SJSA1 (cell line): Measurements from ENCODE around the gene ST8SIA2. TPM values are rescaled to one million over a fixed set of nuclear protein-coding genes. Genes with fewer than 3 reads are reported as not detected.

Source experiments
- DNase-seq, 2 experiments: peaks; one replicate each; pipeline ENCODE4 v3.0.0-alpha.2; 2015 to 2020; ENCODE audit warnings: low spot score in 2 of 2, low read depth in 1 of 2
- H3K27ac ChIP-seq: fragments of 250-450 bp; sonication (Bioruptor Pico); 2 replicates; pipeline ENCODE4 v1.5.1; 2020; ENCODE audit warnings: mild to moderate bottlenecking, moderate library complexity
- H3K27me3 ChIP-seq: fragments of 250-450 bp; sonication (Bioruptor Pico); replicated peaks from 2 replicates; pipeline ENCODE4 v1.5.1; 2020; ENCODE audit warnings: mild to moderate bottlenecking, moderate library complexity
- H3K36me3 ChIP-seq: fragments of 250-450 bp; sonication (Bioruptor Pico); 2 replicates; pipeline ENCODE4 v1.5.1; 2020; ENCODE audit warnings: mild to moderate bottlenecking
- H3K4me1 ChIP-seq: fragments of 250-450 bp; sonication (Bioruptor Pico); replicated peaks from 2 replicates; pipeline ENCODE4 v1.6.1; 2021; ENCODE audit warnings: mild to moderate bottlenecking
- H3K4me3 ChIP-seq: fragments of 250-450 bp; sonication (Bioruptor Pico); 2 replicates; pipeline ENCODE4 v1.5.1; 2020; ENCODE audit warnings: mild to moderate bottlenecking
- H3K9me3 ChIP-seq: fragments of 250-450 bp; sonication (Bioruptor Pico); replicated peaks from 2 replicates; pipeline ENCODE4 v1.5.1; 2020; ENCODE audit warnings: mild to moderate bottlenecking
- total RNA-seq: library from RNA; depleted of rRNA; stranded (reverse); fragments of >200 nt; shearing (Covaris generic); gene quantifications from 2 replicates; pipeline ENCODE4 v1.2.3, GENCODE V29; 2014

The ST8SIA2 gene
- total RNA-seq, 1 experiment from 2014 or later = 5.7 TPM

DNA sequence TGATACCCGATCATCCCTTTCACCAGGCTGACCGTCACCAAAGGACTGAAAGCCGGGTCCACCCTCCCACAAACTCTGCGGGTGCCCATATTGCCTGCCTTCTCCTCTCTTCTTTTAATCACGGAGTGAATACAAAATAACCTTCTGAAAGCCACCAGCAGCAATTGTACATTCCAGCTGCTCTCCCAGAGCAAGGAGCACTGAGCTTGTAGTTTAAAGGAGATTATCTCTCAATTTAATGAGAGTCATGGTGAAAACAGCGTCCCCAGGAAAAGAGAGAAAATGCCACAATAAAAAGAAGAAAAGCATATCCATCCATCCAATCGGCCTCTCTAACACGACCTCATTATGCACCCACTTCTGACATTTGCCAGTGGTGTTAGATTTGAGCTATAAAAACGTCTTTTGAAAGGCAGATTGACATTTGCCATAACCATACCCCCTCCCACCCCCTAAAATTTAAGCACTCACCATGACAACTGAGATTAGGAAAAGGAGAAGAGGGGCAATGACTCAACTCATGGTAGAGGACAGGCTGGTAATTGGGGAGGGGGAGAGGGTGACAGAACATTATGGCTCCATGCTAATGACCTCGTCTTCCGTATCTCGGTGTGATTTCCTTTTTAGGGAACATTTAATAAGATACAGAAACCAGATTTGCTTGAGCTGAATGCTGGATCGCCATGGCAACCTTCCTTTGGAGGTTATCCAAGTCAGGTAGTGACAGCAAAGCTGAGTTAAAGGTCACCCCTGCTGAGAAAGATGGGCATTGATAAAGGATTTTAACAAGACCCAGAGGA, 106.2 kb downstream of the ST8SIA2 start:
- no peak overlapping the region for H3K4me3 ChIP-seq
- no peaks in the 10 kb centered on the region for H3K9me3 ChIP-seq
- H3K4me1 ChIP-seq = no peaks in the 10 kb centered on the region
- no peak overlapping the region for H3K27ac ChIP-seq
- DNase-seq = no peak
- H3K36me3 ChIP-seq = no peaks in the 10 kb centered on the region
- H3K27me3 ChIP-seq = peaks cover 11% of the 10 kb centered on the region; the same call in 1 of the 2 replicates

DNA sequence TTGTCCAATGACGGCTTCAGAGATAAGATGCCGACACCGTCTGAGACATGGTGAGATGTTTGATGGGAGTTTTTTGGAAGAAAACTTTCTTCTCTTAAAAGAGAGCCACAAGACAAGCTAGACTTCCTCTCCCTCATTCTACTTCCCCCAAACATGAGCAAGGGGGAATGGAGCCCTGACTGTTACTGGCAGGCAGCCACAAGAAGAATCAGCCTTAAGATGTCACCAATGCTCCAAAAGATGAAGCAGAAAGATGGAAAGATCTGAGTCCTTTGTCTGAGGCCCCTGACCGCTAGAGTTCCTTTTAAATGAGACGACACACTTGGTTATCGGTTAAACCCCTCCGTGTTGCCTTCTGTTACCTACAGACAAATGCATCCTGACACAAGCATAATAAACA, 108.7 kb downstream of the ST8SIA2 start:
- Histone ChIP-seq H3K27ac (no peak overlapping the region), H3K9me3 (no peaks in the 10 kb centered on the region), H3K27me3 (peaks cover 11% of the 10 kb centered on the region; the same call in 1 of the 2 replicates), H3K4me3 (no peak overlapping the region), H3K36me3 (no peaks in the 10 kb centered on the region), H3K4me1 (no peaks in the 10 kb centered on the region)
- no peak for DNase-seq

DNA sequence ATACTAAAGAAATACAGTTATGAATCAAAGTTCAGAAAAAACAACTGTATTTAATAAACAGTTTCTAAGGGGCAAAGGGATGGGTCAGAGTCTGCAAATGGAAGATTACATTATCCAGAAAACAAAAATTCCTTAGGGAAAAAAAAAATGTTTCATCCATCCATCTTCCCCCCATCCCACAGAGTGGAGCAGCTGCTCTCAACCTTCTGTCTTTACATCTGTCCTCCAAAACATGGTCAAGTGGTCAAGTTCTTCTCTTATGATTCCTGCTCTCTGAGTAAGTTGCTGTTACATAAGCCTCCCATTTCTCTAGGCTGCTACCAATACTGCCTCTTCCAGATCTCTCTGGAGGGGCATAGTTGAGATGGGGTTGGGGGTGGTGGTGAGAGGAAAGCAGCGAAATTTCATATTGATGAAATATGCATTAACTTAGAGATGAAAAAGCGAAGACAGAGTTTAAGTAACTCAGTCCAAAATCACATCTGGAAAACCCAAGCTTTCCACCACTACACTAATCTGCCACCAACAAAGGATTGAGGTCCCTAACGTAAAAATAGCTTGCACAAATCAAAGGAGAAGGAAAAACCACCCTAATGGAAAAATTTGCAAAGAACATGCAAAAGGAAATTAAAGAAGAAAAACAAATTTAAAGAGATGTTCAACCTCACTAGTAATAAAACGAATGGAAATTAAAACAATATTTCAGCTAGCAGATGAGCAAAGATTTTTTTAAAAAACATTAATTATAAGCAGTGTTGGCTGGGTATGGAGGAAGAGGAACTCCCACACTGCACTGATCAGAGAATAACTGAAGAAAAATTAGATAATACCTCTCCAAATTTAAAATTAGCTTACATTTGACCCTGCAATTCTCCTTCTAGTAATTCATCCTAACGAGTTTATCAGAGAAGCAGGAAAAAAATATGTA, 109.5 kb downstream of the ST8SIA2 start:
- Histone ChIP-seq H3K9me3 (no peaks in the 10 kb centered on the region), H3K4me3 (no peak overlapping the region), H3K4me1 (no peaks in the 10 kb centered on the region), H3K36me3 (no peaks in the 10 kb centered on the region), H3K27ac (no peak overlapping the region), H3K27me3 (peaks cover 11% of the 10 kb centered on the region; the same call in 1 of the 2 replicates)
- no peak for DNase-seq

DNA sequence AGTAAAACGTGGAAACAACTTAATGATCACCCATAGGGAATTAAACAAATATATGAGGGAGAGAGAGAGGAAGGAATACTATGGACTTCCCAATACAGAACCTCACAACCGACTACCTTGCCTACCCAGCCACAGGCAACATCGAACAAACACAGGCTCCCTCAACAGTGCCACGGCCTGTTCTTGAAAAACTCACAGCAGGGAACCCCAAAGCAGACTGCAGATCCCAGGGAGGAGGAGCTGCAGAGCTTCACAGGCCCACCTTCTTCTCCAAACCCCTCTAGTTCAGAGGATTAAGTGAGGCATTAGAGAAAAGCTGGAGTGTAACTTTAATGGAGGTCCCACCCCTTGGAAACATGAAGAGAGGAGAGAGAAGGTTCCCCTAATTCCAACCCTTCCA, 110.2 kb downstream of the ST8SIA2 start:
- no peaks in the 10 kb centered on the region for H3K9me3 ChIP-seq

DNA sequence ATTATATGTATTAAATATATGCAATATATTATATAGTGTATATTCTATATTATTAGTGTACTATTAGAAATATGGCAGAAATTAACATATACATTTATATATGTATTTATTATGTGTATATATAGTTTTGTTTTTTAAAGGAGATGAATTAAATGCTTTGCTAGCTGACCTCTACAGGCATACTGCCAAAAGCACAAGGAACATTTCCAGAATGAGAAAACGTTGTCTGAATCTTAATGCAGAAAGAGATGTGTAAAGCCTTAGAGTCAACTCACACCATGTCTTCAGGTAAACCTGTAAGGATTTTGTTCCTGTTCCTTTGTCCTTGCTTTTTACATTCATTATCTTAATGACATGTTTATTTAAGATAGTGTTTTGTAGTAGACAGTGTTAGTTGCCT, 111.9 kb downstream of the ST8SIA2 start:
- Histone ChIP-seq H3K27ac (no peak overlapping the region), H3K36me3 (no peaks in the 10 kb centered on the region), H3K4me3 (no peak overlapping the region), H3K9me3 (no peaks in the 10 kb centered on the region), H3K27me3 (peaks cover 11% of the 10 kb centered on the region; the same call in 1 of the 2 replicates), H3K4me1 (no peaks in the 10 kb centered on the region; the same call in 1 of the 2 replicates)
- DNase-seq = no peak

More for the DNA sequence above, 110.2 kb downstream of the ST8SIA2 start:
- no peak for DNase-seq
- peaks cover 11% of the 10 kb centered on the region; the same call in 1 of the 2 replicates for H3K27me3 ChIP-seq
- no peaks in the 10 kb centered on the region for H3K4me1 ChIP-seq
- no peak overlapping the region for H3K27ac ChIP-seq
- H3K4me3 ChIP-seq = no peak overlapping the region
- no peaks in the 10 kb centered on the region for H3K36me3 ChIP-seq

DNA sequence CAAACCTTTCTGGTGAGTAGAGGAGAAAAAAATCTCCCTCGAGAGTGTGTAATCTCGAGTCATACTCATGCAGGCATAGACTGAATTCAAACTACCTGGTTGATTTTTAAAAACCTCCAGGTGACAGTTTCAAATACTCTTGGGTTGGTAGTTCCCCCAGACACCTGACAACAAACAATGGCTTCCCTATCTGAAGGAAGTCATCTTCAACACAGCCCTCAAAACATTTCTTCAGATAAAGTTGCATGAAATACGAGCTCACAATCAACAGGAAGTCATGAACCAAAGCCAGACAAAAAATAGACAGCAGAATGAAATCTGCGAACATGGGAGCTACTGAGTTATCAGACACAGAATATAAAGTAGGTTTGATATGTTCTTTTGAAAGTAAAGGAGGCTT, 112.8 kb downstream of the ST8SIA2 start:
- DNase-seq = no peak
- Histone ChIP-seq H3K36me3 (no peaks in the 10 kb centered on the region), H3K9me3 (no peaks in the 10 kb centered on the region), H3K4me3 (no peak overlapping the region), H3K4me1 (no peaks in the 10 kb centered on the region; the same call in 1 of the 2 replicates), H3K27ac (no peak overlapping the region), H3K27me3 (peaks cover 6% of the 10 kb centered on the region; the same call in 1 of the 2 replicates)

DNA sequence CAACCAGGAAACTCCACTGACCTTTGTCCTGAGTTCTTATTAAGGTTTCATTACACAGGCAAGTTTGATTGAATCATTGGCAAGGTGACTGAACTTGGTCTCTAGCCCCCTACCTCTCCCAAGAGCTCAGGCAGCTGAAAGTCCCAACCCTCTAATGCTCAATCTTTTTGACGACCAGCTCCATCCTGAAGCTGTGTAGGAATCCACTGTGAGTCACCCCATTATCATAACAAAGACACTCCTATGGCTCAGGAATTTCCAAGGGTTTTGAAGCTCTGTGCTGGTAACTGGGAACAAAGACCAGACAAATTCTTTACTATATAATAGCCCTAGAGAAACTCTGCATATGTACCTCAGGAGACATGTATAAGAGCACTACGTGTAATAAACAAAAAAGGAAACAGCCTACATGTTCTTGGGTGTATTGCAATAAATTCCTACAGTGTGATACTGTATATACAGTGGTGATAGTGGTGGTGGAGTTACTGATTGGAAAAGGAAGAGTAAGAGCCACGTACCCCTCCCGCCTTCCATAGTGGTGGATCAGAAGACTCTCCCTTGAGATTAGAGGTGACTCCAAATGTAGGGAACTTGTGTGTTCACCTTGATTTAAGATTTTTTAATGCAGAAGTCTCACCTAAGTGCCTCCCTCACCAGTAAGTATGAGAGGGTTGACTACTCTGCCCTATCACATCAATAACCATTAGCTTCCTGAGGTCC, 116.6 kb downstream of the ST8SIA2 start:
- Histone ChIP-seq H3K4me3 (no peak overlapping the region), H3K36me3 (no peaks in the 10 kb centered on the region), H3K4me1 (no peaks in the 10 kb centered on the region; the same call in 1 of the 2 replicates), H3K27ac (no peak overlapping the region), H3K9me3 (no peaks in the 10 kb centered on the region), H3K27me3 (no peaks in the 10 kb centered on the region)
- DNase-seq = peak in 1 of 2 experiments; percentile 29
